ENCODE data around the gene SDHAF1. TPM values are rescaled to one million over a fixed set of nuclear protein-coding genes. Genes with fewer than 3 reads are reported as not detected.

Gene SDHAF1
- total RNA-seq, 1 donor from 2014 or later: 15.5 TPM

DNA sequence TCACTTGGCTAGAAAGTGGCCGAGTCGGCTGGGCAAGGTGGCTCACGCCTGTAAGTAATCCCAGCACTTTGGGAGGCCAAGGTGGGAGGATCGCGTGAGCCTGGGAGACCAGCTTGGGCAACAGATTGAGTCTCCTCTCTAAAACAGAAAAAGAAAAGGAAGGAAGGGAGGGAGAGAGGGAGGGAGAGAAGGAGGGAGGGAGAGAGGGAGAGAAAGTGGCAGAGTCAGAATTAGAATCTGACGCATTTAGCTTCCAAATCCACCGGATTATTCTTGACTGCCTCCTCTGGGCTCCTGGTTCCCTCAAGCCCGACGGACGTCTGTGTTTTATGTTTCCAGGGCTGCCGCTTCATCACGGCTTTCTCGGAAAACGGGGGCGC, 36.3 kb upstream of the SDHAF1 start:
- H3K27me3 Mint-ChIP-seq (ENCODE audit: unreplicated experiment): peaks cover 28% of the 10 kb centered on the region
- H3K27ac Mint-ChIP-seq (ENCODE audit: unreplicated experiment): no peak overlapping the region
- H3K36me3 Mint-ChIP-seq (ENCODE audit: unreplicated experiment): no peaks in the 10 kb centered on the region
- DNase-seq (ENCODE audit: extremely low spot score, unreplicated experiment): no peak
- H3K4me1 Mint-ChIP-seq (ENCODE audit: unreplicated experiment): no peaks in the 10 kb centered on the region
- H3K4me3 Mint-ChIP-seq (ENCODE audit: unreplicated experiment): no peak overlapping the region
- TF ChIP-seq, protein P1, sequence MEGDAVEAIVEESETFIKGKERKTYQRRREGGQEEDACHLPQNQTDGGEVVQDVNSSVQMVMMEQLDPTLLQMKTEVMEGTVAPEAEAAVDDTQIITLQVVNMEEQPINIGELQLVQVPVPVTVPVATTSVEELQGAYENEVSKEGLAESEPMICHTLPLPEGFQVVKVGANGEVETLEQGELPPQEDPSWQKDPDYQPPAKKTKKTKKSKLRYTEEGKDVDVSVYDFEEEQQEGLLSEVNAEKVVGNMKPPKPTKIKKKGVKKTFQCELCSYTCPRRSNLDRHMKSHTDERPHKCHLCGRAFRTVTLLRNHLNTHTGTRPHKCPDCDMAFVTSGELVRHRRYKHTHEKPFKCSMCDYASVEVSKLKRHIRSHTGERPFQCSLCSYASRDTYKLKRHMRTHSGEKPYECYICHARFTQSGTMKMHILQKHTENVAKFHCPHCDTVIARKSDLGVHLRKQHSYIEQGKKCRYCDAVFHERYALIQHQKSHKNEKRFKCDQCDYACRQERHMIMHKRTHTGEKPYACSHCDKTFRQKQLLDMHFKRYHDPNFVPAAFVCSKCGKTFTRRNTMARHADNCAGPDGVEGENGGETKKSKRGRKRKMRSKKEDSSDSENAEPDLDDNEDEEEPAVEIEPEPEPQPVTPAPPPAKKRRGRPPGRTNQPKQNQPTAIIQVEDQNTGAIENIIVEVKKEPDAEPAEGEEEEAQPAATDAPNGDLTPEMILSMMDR (IDR thresholded peaks at IDR 0.05): no peak
- H3K9me3 Mint-ChIP-seq (ENCODE audit: unreplicated experiment): peaks cover 5% of the 10 kb centered on the region

DNA sequence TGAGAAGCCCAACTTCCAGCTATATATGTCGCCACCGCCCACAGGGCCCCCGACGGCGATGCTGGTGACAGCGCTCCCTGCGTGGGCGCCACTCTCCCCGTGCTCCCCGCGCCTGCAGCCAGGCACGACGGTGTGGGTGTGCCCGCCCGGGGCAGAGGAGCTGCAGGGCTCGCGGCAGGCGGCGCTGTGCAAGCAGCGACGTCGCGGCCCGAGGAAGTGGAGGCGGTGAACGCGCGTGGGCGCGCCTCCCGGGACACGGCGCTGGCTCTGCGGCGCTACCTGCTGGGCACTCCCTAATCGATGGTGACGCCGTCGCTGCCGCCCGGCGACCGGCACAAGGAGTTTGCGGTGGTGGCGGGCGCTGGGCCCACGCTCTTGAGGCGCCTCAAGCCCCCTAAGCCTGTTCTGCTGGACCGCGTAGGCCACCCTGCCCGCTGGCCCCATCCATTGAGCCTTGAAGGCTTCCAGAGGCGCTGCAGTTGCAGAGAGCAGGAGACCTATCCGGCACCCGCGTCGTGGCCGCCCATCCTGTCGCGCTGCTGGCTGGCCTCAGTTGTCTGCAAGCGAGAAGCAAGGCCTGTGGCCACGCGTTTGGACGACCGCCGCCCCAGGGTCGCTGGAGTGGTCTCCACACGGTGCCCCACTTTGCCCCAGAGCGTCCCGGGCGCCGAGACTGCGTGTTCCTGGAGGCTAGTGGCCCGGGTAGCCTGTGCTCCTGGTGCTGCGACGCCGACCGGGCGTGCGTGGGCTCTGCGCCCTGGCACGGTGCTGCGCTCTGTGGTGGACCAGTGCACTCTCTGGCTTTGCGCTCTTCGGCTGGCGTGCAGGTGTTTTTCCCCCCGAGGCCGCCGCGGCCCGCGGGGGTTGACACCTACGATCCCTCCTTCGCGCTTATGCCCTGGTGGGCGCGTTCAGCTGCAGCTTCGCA, 35.7 kb upstream of the SDHAF1 start:
- H3K4me1 Mint-ChIP-seq (ENCODE audit: unreplicated experiment): no peaks in the 10 kb centered on the region
- H3K4me3 Mint-ChIP-seq (ENCODE audit: unreplicated experiment): no peak overlapping the region
- no peaks in the 10 kb centered on the region for H3K36me3 Mint-ChIP-seq (ENCODE audit: unreplicated experiment)
- H3K27me3 Mint-ChIP-seq (ENCODE audit: unreplicated experiment): peaks cover 28% of the 10 kb centered on the region
- no peak for DNase-seq (ENCODE audit: extremely low spot score, unreplicated experiment)
- H3K9me3 Mint-ChIP-seq (ENCODE audit: unreplicated experiment): peaks cover 5% of the 10 kb centered on the region
- TF ChIP-seq, protein P1 (IDR thresholded peaks at IDR 0.05): peak; percentile 14
- H3K27ac Mint-ChIP-seq (ENCODE audit: unreplicated experiment): no peak overlapping the region

DNA sequence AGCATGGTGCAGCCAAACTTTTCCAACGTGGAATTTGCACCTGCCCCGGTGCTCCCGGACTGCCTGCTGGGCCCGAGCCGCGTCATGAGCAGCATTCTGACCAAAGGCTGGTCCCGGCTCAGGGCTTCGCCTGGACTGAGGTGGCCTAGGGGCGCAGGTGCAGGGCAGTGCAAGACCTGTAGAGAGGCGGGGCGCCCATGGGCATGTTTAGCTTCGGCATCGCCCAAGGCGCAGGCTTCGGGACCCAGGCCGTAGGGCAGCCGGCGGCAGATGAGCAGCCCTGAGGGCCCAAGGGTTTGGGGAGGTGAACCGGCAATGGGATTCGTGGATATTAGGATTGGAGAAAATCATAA, 35.0 kb upstream of the SDHAF1 start:
- Mint-ChIP-seq H3K4me1 (ENCODE audit: unreplicated experiment) (no peaks in the 10 kb centered on the region), H3K27me3 (ENCODE audit: unreplicated experiment) (peaks cover 28% of the 10 kb centered on the region), H3K9me3 (ENCODE audit: unreplicated experiment) (peaks cover 5% of the 10 kb centered on the region), H3K36me3 (ENCODE audit: unreplicated experiment) (no peaks in the 10 kb centered on the region), H3K4me3 (ENCODE audit: unreplicated experiment) (no peak overlapping the region), H3K27ac (ENCODE audit: unreplicated experiment) (no peak overlapping the region)
- no peak for DNase-seq (ENCODE audit: extremely low spot score, unreplicated experiment)
- TF ChIP-seq, protein P1 (IDR thresholded peaks at IDR 0.05): no peak

DNA sequence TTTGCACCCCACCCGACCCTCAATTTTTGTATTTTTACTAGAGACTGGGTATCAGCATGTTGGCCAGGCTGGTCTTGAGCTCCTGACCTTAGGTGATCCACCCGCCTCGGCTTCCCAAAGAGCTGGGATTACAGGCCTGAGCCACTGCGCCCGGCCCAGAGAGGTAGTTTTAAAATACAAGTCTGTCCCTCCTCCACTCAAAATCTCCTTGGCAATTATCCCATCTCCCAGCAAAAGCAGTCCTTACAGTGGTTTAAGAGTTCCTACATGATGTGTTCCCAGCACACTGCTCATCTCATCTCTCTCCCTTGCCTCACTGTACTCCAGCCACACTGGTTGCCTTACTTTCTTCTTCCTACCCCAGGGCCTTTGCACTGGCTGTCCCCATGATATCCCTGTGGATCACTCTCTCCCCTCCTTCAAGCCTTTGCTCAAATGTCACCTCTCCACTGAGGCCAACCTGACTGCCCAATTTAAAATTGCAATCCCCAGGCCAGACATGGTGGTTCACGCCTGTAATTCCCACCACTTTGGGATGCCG, 34.5 kb upstream of the SDHAF1 start:
- TF ChIP-seq, protein P1 (IDR thresholded peaks at IDR 0.05): no peak
- Mint-ChIP-seq H3K27me3 (ENCODE audit: unreplicated experiment) (peaks cover 28% of the 10 kb centered on the region), H3K9me3 (ENCODE audit: unreplicated experiment) (peaks cover 5% of the 10 kb centered on the region), H3K36me3 (ENCODE audit: unreplicated experiment) (no peaks in the 10 kb centered on the region), H3K27ac (ENCODE audit: unreplicated experiment) (no peak overlapping the region), H3K4me1 (ENCODE audit: unreplicated experiment) (no peaks in the 10 kb centered on the region), H3K4me3 (ENCODE audit: unreplicated experiment) (no peak overlapping the region)
- no peak for DNase-seq (ENCODE audit: extremely low spot score, unreplicated experiment)

DNA sequence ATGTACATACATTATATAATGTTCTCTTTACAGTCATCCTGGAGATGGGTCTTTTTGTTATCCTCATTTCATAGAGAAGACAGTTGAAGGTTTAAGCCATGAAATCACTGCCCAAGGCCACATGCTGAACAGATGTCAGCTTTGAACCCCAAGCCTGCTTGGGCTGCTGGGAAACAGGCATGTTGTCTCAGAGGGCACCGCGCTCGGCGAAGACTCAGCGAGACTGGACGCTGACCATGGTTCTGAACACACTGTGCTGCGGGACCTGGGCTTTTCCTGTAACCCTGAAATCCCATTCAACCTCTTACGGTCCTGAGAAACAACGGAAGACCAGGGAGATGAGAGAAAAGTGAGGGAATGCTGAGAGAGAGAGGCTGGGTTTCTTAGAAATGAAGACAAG, 31.5 kb upstream of the SDHAF1 start:
- H3K27me3 Mint-ChIP-seq (ENCODE audit: unreplicated experiment): peaks cover 9% of the 10 kb centered on the region
- TF ChIP-seq, protein P1 (IDR thresholded peaks at IDR 0.05): no peak

More for the DNA sequence above, 31.5 kb upstream of the SDHAF1 start:
- H3K36me3 Mint-ChIP-seq (ENCODE audit: unreplicated experiment): no peaks in the 10 kb centered on the region
- DNase-seq (ENCODE audit: extremely low spot score, unreplicated experiment): peak; percentile 88
- H3K27ac Mint-ChIP-seq (ENCODE audit: unreplicated experiment): no peak overlapping the region
- no peak overlapping the region for H3K4me3 Mint-ChIP-seq (ENCODE audit: unreplicated experiment)
- H3K4me1 Mint-ChIP-seq (ENCODE audit: unreplicated experiment): no peaks in the 10 kb centered on the region
- no peaks in the 10 kb centered on the region for H3K9me3 Mint-ChIP-seq (ENCODE audit: unreplicated experiment)

Data from osteocyte (in vitro differentiated cells).